Ishikawa (cell line): ENCODE measurements around the gene GCFC2.

ENCODE experiments used
- CEBPB ChIP-seq: IDR thresholded peaks from 2 replicates; pipeline ENCODE4 v1.6.1; 2012
- CREB1 ChIP-seq: IDR thresholded peaks from 2 replicates; pipeline ENCODE4 v1.6.1; 2012; ENCODE audit warnings: low read depth
- EGR1 ChIP-seq: IDR thresholded peaks from 2 replicates; pipeline ENCODE4 v1.6.1; 2012
- EP300 ChIP-seq: IDR thresholded peaks from 2 replicates; pipeline ENCODE4 v1.6.1; 2012; ENCODE audit warnings: borderline replicate concordance
- FOXM1 ChIP-seq: IDR thresholded peaks from 2 replicates; pipeline ENCODE4 v1.6.1; 2012; ENCODE audit warnings: low read depth, borderline replicate concordance
- NFIC ChIP-seq: IDR thresholded peaks from 2 replicates; pipeline ENCODE4 v1.6.1; 2012
- RAD21 ChIP-seq: IDR thresholded peaks from 2 replicates; pipeline ENCODE4 v1.6.1; 2012; ENCODE audit warnings: low read depth
- TAF1 ChIP-seq: IDR thresholded peaks from 2 replicates; pipeline ENCODE4 v1.6.1; 2012; ENCODE audit warnings: low read depth, mild to moderate bottlenecking
- TCF12 ChIP-seq: IDR thresholded peaks from 2 replicates; pipeline ENCODE4 v1.6.1; 2012; ENCODE audit warnings: low read depth
- TEAD4 ChIP-seq: IDR thresholded peaks from 2 replicates; pipeline ENCODE4 v1.6.1; 2012
- YY1 ChIP-seq: IDR thresholded peaks from 2 replicates; pipeline ENCODE4 v1.6.1; 2012; ENCODE audit warnings: low read depth
- ZBTB7A ChIP-seq: IDR thresholded peaks from 2 replicates; pipeline ENCODE4 v1.6.1; 2012; ENCODE audit warnings: low read depth
- TF ChIP-seq, protein P1 (sequence below): IDR thresholded peaks from 2 replicates; pipeline ENCODE4 v1.6.1; 2012
- TF ChIP-seq, protein P2 (sequence below): IDR thresholded peaks from 2 replicates; pipeline ENCODE4 v1.6.1; 2012
- TF ChIP-seq, protein P3 (sequence below): IDR thresholded peaks from 2 replicates; pipeline ENCODE4 v1.6.1; 2012; ENCODE audit warnings: low read depth, mild to moderate bottlenecking

GCFC2 gene

DNA sequence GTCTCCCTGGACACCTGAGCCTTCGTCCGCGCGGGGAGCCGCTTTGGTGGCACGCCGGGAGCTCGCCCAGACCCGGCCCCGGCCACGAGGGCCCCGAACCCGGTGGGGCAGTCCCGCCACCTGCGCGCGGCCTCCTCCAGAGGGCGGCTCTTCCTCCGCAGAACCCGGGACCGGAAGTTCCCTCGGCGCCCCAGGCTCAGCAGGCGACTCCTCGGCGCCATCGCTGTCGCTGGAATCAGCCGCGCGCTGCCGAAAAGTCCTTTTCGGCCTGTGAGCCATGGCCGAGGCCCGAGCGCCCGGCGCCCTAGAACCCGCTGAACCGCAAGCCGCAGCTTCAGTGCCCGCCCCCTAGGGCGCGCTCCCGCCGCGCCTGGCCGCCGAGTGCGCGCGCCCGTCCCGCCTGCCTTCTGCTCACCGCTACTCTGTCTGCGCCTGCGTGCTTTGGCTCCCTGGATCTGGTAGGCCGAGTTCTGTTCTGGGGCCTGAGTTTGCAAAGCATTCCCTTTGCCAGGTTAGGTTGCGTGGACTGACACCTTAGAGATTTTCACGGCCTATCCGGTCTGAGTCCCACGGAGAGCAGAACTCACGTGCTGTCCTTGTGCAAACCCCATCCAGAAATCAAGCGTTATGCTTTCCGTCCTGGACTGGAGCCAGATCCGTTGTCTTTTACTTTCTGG lies at the start of gene GCFC2:
GCFC2 (minus strand) TSS at position 339 of the 677 bp plus-strand sequence; CDS start at position 279, 60 bp downstream.
- TF ChIP-seq TAF1 (peak; percentile 79), TEAD4 (peak; percentile 17; the same call in 1 of the 2 replicates), YY1 (peak; percentile 78), NFIC (peak; percentile 59; the same call in 1 of the 2 replicates), TCF12 (peak; percentile 56; the same call in 1 of the 2 replicates), RAD21 (no peak), EGR1 (no peak), CREB1 (no peak), EP300 (peak; percentile 40; the same call in 1 of the 2 replicates), CEBPB (no peak), ZBTB7A (0 out of 2 replicates have a peak, but pooled peaks have one; percentile 42)
- TF ChIP-seq, protein P1, sequence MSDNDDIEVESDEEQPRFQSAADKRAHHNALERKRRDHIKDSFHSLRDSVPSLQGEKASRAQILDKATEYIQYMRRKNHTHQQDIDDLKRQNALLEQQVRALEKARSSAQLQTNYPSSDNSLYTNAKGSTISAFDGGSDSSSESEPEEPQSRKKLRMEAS: peak; percentile 95

DNA sequence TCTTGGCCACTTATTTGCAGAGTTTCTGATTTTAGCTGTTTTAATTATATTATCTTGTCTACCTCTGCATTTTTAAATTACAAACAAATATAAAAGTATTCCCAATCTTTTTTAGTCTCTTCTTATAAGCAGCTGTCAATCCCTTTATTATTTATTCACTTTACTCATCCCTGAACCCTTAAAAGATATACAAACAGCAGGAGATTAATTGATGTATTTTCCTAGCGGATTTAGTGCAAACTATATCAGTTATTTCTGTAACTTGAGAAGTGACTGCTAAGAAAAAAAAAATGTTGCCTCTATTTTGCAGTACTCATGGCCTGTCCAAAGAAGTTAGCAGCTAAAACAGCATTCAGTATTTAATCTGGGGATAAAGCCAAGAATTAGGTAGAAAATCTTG lies 42.1 kb upstream of the GCFC2 start:
- TF ChIP-seq EGR1: no peak
- no peak for TF ChIP-seq CREB1
- no peak for TF ChIP-seq RAD21
- no peak for TF ChIP-seq TAF1
- TF ChIP-seq FOXM1: no peak
- TF ChIP-seq EP300: no peak
- TF ChIP-seq, protein P1: no peak
- TF ChIP-seq NFIC: no peak
- TF ChIP-seq, protein P2, sequence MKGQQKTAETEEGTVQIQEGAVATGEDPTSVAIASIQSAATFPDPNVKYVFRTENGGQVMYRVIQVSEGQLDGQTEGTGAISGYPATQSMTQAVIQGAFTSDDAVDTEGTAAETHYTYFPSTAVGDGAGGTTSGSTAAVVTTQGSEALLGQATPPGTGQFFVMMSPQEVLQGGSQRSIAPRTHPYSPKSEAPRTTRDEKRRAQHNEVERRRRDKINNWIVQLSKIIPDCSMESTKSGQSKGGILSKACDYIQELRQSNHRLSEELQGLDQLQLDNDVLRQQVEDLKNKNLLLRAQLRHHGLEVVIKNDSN: no peak
- TF ChIP-seq YY1: no peak
- TF ChIP-seq ZBTB7A: no peak
- TF ChIP-seq CEBPB: no peak
- TF ChIP-seq, protein P3, sequence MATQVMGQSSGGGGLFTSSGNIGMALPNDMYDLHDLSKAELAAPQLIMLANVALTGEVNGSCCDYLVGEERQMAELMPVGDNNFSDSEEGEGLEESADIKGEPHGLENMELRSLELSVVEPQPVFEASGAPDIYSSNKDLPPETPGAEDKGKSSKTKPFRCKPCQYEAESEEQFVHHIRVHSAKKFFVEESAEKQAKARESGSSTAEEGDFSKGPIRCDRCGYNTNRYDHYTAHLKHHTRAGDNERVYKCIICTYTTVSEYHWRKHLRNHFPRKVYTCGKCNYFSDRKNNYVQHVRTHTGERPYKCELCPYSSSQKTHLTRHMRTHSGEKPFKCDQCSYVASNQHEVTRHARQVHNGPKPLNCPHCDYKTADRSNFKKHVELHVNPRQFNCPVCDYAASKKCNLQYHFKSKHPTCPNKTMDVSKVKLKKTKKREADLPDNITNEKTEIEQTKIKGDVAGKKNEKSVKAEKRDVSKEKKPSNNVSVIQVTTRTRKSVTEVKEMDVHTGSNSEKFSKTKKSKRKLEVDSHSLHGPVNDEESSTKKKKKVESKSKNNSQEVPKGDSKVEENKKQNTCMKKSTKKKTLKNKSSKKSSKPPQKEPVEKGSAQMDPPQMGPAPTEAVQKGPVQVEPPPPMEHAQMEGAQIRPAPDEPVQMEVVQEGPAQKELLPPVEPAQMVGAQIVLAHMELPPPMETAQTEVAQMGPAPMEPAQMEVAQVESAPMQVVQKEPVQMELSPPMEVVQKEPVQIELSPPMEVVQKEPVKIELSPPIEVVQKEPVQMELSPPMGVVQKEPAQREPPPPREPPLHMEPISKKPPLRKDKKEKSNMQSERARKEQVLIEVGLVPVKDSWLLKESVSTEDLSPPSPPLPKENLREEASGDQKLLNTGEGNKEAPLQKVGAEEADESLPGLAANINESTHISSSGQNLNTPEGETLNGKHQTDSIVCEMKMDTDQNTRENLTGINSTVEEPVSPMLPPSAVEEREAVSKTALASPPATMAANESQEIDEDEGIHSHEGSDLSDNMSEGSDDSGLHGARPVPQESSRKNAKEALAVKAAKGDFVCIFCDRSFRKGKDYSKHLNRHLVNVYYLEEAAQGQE: no peak
- TF ChIP-seq TCF12: no peak
- TF ChIP-seq TEAD4: no peak

DNA sequence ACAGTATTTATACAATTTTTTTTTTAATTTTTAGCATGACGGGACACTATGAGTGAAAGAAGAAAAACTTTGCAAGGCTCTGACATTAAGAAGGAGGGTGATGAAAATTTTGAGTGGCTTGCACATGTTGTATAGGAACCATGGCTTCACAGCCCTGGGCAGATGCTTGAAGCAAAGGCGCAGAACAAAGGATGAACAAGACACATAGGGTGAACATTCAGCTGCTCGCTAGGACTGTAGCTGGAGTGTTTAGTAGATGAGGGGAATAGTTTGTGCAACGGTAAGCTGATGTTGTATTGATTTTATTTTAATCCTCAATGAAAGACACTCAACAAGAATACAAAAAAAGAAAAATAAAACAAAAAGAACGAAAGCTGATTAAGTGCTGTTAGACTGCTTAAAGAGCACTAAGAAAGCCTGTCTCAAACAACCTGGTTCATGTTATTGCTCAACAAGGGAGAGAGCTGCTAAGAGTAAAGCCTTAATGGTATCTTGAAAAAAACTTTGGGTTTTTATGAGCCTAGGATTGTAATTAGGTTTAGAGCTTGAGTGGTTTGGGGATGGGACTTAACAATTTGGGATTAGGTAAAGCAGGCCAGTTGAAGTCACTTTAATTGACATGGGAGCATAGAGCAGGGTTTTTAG lies 41.2 kb upstream of the GCFC2 start:
- TF ChIP-seq YY1 (no peak), EGR1 (no peak)

DNA sequence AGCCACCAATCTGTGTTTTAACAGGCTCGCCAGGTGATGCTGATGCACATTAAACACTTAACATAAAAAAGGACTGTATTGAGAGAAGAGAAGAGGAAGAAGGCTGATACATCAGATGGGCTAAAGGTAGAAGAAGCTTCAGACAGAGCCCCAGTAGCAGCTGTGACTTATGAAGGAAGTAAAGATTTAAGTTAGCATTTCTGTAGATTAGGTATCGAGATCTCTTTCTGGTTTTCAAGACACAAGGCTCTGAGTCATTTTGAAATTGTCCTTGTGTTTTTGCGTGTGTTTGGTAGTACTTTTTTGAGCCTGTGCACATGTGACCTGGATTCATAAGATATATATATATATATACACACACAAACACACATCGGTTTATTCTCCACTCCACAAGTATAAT lies 40.6 kb upstream of the GCFC2 start:
- TF ChIP-seq EGR1: no peak
- TF ChIP-seq NFIC: no peak
- TF ChIP-seq EP300: no peak
- TF ChIP-seq, protein P1: no peak
- TF ChIP-seq RAD21: no peak
- no peak for TF ChIP-seq TCF12
- TF ChIP-seq FOXM1: no peak
- TF ChIP-seq CEBPB: no peak
- no peak for TF ChIP-seq CREB1
- no peak for TF ChIP-seq ZBTB7A

DNA sequence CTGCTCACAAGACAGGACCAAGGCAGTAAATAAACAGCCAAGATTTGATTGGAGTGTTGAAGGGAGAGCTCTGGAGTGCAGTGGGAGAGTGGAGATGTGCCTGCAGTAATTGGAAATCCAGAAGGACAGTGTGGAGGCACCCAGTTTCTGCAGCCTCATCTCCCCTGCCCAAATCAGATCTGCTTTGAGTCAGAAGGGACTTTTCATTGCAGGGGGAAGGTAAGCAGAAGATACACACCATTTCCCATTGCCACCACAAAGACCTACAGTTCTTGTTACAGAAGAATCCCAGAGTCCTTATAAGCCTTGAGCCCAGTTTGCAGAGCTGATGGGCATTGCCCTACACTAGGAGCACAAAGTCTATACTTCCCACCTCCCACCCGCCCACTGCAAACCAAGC lies 27.2 kb upstream of the GCFC2 start:
- TF ChIP-seq TEAD4 (no peak), RAD21 (no peak)
- TF ChIP-seq, protein P3: no peak

DNA sequence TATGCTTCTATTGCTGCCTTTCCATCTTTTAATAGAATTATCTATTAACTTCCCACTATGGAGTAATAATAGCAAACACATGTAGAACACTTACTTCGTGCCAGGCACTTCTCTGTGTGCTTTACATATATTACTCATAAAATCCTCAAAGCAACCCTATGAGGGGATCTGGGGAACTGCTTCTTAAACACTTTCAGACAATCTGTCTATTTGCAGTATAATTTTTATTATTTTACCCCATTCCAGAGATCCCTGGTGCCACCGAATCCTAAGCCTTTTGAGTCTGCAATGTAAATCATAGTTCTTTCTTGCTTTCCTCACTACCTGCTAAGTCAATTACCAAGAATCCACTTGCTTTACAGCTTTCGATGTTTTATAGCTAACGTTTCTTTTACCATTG lies 25.6 kb upstream of the GCFC2 start:
- no peak for TF ChIP-seq RAD21
- TF ChIP-seq, protein P2: no peak
- TF ChIP-seq, protein P3: no peak
